Left lobe of liver (tissue), 2 donors: Measurements from ENCODE around the gene TGFA. TPM values are rescaled to one million over a fixed set of nuclear protein-coding genes. Genes with fewer than 3 reads are reported as not detected.
A peak's percentile ranks its signal among the peaks of the same experiment; 100 is the strongest.

Source experiments
- ATAC-seq: fragments of 200-7000 bp; cut with Tn5 transposase; one replicate; pipeline ENCODE4 v1.9.1; 2020; ENCODE audit warnings: mild to moderate bottlenecking, moderate library complexity
- DNase-seq: peaks from one replicate; pipeline ENCODE4 v3.0.0-alpha.2; 2020; ENCODE audit warnings: low spot score
- total RNA-seq: library from RNA; stranded (reverse); gene quantifications from one replicate; pipeline ENCODE4 v1.2.1, GENCODE V29; 2021
- donor health status: DM: no; HTN: no; CAD: no; lungs with moderate emphysema.
- donor health status: DM: no; HTN: yes; CAD: no.

TGFA gene
- total RNA-seq, 1 donor from 2014 or later, result 5.0 TPM

DNA sequence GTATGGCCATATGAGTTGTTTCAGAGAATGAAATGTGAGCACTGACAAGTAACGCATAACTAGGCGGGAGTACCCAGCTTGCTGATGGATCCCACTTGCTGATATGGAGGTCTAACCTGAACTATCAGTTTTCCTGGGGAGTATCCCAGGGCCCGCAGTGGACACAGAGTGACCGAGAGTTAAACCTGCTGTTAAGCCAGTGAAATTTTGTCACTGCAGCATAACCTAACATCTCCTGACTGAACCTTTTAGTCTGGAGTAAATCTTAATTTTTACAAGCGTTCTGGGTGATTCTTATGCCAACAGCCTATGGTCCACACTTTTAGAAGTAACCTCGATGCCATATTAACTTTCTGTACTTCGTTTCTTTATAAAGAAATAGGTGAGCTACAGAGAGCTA is 54.4 kb downstream of the TGFA start:
- DNase-seq, result no peak
- ATAC-seq, result no peak

DNA sequence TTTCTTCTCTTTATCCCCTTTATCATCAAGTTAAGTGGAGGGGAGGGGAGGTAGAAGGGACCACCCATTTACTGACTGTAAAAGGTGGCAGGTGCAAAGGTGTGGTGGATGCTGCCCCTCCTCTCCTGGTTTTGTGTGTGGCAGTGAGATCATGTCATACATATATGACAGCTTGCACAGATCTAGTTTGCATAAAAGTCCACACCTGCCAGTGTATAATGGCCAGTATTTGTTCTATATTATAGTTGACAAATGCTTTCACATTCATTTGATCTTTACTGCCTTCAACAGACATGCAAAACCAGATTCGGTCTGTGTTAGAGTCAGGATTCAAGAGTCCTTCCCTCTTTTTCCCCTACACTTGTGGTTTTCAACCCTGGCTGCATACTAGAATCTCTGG is 55.1 kb downstream of the TGFA start:
- DNase-seq (no peak), ATAC-seq (no peak)

DNA sequence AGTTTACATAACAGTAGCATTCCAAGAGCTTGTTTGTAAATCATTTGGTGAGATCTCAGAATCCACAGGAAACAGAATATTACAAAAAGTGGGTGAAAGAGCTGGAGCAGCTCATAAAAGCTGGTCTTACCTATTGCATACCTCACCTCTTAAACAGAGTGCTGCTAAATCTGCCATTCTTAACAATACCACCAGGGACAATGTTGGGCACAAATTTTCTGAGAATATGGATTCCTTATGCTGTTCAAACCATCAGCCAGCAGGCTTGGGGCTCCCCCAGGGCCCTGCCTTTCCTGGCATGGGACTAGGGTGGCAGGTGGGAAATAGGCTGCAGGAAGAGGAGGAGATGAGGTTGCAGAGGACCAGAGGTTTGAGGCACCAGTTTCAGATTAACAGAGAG is 55.6 kb downstream of the TGFA start:
- ATAC-seq (no peak), DNase-seq (no peak)

DNA sequence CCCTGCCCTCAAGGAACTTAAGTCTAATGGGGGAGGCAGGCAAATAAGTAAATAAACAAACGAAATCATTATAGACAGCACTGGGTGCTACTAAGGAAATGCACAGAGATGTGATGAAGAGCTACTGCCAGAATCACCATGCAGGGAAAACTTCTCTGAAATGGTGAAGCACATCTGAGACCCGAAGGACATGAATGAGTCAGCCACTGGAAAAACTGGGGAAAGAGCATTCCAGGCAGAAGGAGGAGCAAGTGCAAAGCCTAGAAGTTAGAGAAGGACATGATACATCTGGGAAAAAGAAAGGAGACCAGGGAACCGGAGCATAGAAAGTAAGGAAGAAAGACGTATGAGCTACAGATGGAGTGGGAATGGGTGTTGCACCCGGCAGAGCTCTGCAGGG is 56.8 kb downstream of the TGFA start:
- no peak for ATAC-seq
- no peak for DNase-seq

DNA sequence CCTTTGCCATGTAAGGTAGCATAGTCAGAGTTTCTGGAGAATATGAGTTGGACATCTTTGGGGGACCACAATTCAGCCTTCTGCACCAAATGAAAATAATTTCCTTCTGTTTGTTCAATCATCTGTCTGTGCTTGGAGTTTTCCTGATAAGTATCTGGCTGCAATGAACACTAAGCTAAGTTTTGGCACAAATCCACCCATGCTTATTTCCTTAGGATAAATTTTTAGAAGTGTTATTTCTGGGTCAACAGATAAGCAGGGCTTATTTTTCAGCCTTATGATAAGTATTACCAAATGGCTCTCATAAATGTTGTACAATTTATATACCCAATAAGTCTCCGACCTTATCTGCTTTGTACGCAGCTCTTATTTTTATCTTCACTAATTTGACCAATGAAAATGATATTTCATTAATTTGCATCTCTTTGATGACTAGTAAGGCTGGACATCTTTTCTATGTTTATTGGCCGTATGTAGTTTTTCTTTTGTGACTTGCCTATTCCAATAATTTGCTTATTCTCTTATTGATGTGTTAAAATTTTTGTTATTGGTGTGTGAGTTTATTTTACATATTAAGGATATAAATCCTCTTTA is 59.2 kb downstream of the TGFA start:
- DNase-seq, result no peak
- ATAC-seq, result no peak

DNA sequence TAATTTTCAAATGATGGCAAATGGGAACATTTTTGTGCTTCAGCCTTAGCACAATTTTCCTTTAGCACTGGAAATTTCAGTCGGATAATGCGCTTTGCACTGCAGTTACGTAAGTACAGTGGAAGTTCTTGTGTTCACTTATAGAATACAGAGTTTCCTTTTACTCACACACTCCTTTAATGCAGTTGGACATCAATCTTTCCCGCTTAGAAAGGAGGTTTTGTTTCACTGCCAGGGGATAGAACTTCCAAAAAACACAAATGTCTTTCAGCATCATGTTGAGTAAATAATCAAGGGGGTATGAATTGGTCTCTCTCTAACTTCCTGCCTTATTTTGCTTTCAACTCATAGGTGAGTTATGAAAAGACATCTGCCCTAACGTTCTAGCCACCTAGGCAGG is 63.2 kb downstream of the TGFA start:
- no peak for ATAC-seq
- no peak for DNase-seq

DNA sequence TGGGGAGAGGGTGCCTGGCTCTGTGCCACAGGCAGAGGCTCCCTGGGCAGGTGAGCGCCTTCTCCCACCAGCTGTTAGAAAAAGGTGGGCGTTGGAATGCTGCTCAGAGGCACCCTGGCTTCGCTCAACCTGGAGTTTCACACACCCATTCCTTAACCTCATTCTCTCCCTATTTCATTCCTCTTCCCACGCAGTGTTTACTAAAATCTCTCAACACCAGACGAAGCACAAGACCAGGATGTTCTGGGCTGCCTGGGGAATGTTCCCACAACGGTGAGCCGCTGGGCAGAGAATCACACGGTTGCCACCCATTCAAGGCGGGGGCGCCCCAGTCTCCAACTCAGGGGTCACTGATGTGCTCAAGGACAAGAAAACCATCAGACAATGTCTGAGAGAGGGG is 64.5 kb downstream of the TGFA start:
- no peak for ATAC-seq
- DNase-seq, result no peak

DNA sequence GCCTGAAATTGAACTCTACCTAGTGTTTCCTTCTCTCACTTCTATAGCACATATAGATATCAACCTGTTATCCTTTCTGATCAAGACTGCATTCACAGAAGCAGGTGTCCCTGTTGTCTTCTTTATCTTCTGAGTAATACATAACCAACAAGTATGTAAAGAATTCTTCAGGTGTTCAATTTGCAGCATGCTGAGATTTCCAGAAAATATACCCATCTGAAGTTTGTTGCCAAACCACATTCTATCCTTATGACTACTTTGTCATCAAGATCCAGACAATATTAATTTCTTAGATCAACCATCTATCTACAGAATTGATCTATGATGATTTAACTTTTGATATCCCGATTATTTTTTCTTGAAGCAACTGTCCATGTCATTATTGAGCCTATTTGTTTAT is 69.5 kb downstream of the TGFA start:
- ATAC-seq, result no peak
- DNase-seq, result no peak

DNA sequence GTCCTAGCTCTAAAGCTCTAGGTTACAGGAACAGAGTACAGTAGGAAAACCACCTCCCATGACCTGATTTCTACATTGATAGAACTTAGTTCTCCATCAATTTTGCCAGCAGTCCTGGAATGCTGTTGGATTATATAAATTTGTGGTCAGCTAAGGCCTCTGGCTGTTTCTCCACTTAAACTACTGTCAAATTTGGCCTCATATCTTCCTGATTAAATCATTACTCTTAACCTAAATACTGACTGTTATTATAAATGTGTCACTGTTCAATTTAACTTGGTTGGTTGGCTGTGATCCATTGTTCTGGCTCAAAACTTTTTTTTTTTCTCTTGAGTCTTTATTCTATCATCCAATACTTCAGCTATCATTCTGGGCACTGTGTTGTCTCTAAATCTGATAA is 71.2 kb downstream of the TGFA start:
- no peak for ATAC-seq
- no peak for DNase-seq

DNA sequence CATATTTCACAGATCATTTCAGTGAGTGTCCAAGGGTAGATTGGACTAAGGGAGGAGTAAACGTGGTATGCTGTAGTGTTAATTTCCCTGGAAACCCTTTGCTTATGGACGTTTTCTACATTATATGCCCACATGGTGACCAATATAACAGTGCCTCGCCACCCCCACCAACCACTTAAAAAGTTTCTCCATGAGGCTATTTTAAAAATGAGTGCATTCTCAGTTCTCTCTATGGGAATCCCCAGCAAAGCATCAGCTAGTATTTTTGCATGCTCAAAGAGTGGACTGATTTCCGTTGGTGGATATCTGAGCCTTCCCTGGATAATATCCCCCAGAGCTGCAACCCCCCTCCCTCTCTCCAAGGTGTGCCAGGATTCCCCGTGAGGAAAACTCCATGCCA is 73.2 kb downstream of the TGFA start:
- DNase-seq (no peak), ATAC-seq (no peak)

DNA sequence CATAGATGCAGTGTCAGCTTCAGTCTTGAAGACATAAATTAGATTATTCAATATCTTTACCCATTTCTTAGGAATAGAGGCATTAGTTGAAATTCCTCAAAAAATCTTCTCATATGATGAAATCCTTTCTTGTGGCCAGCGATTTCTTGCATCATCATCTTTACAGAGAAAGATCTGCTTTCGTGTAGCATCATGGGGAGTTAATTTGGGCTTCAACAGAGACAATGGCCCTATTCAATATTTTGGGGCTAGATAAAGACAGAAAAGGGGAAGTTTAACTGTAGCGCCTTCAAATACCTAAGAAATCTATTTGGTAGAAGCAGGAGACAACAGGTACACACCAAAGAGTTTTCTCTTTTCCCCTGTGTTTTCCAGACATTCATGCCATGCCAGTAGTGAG is 73.8 kb downstream of the TGFA start:
- ATAC-seq (no peak), DNase-seq (no peak)

DNA sequence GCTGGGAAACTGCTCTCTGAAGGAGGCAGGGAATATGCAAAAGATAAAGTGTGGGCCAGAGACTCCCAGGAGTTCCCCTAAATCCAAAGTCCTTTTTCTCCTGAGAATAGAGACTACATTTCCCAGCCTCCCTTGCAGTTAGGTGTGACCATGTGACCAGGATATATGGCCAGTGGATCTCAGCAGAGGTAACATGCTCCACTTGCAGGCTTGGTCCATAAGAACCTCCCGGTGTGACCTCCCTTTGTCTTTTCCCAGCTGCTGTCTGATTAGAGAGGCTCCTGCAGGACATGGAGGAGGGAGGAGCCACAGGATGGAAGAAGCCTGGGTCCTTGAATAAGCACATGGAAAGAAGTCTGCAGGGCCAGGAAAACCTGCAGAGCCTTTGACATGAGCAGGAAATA is 76.2 kb downstream of the TGFA start:
- ATAC-seq, result no peak
- no peak for DNase-seq

DNA sequence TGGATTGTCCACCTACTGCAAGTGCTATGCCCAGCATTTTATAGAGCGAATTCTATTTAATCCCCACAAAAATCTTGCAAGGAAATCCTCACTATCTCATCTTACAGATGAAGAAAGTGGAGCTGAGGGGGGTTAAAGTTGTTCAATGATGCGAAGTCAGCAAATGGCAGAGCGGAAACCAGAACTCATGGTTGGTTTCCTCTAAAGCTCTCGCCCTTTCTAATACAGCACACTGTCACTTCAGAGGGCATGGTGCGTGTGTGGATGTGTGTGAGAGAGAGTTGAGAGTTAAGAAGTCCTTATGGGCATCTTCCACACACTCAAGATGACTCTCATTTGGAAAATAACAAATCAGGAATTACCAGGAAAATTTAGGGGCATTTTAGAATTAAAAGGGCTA is 78.4 kb downstream of the TGFA start:
- DNase-seq (no peak), ATAC-seq (no peak)

DNA sequence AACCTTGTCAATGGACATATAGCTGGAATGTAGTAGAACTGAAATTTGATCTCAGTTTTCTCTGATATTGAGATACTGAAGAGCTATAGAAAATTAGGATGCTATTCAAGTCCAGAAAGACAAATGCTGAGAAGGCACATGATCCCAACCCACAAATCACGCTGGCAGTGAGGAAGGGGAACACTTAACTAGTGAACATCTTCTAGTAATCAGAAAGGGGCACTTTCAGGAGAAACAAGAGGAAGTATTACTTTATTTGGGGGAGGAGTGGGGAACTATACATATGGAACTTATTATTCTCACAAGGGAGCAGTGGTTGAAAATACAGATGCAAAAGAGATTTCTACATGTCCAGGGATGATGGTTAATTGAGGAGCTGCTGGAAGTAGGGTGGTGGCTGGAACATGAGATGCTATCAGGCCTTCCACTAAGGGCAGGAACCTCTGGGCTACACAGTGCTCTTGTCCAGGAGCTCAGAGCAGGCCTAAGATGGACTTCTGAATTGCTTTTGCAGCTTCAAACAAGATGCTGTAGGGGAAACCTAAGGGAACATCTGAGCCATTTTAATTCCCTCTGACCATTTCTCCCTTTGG is 79.3 kb downstream of the TGFA start:
- ATAC-seq, result no peak
- DNase-seq, result no peak

DNA sequence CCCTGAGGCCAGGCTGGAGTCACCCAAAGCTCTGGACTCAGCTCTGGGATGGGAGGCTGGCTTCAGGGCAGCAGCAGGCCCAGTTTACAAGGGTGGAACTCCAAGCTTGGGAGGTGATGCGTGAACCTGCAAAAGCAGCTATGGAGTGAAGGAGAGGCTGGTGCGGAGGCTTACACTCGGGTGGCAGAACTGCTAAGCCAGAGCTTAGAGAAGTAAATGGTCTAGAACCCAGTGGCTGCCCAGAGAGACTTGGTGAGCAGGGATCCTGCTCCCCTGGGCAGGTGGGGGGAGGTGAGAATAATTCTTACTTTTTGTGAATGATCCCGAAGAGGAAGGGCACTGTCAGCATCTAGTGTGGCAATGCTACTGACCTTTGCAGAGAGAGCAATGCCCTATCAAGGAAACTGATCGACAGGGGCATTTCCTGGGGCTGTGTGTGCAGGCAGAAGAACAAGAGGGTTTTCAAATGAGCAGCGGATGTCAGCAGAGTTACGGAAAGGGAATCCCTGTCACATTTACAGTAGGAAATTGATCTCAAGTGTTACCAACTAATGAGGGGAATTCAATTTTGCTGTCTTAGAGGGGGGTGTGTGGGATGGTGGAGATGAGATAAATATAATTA is 80.4 kb downstream of the TGFA start:
- no peak for DNase-seq
- ATAC-seq, result no peak

DNA sequence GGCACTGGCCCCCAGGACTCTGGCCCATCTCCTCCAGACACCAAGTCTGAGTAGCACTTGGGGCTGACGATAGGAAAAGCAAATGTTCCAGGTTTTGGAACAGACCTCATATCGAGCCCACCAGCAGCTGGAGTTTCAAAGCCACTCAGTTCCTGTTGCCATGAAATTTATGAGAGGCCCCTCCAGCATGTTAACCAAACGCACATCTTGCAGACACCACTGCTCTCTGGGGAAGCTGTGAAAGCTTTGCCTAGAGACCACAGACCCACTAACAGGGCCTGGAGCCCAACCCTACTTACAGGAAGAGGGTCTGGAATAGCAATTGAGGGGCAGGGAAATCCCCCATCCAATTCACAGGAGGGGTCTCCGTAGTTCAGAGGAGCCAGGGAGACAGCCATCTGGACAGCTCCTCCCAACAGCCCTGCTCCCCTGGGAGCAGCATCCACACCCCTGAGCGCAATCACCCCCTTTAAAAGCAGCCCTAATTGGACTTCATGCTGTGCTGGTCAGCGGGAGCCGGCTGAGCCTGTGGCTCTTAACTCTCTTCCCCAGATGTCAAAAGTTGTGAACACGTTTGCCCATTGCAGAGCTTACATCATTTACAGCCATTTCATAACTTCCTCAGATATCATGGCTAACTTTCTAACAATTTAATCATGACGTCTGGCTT is 81.3 kb downstream of the TGFA start:
- ATAC-seq (no peak), DNase-seq (no peak)

DNA sequence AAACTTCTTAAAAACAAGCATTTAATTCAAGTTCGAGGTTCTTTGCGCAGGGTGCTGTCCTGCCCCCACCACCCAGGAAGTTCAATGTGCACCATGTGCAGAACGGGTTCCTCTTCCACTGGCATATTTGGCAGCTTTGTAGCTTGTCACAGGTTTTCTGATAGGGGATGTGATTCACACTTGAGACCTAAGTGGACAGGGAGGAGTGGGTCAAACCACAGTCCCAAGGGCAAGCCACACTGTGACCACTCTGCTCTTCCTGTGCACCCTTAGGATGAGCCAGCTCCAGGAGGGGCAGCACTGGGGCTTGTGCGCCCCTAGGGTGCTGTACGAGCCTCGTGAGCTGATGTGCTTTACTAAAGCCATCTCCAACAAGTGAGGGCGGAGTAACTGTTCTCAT is 82.5 kb downstream of the TGFA start:
- ATAC-seq (peak; percentile 26), DNase-seq (no peak)

DNA sequence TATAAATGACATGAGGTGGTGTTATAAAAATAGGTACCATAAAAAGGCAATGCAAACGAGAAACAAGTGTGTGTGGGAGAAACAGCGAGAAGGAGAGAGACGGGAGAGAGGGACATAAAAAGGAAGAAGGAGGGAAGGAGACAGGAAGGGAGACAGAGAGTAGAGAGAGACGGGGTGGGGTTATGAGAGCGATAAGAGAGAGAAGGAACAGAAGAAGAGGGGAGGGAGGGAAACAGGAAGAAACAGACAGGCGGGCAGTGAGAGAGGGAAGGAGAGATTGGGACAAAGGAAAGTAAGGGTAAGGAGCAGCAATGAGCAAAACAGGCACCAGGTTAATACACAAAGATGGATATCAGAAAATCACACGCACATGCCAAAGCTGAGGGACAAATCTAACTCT is 83.7 kb downstream of the TGFA start:
- ATAC-seq, result no peak
- no peak for DNase-seq

DNA sequence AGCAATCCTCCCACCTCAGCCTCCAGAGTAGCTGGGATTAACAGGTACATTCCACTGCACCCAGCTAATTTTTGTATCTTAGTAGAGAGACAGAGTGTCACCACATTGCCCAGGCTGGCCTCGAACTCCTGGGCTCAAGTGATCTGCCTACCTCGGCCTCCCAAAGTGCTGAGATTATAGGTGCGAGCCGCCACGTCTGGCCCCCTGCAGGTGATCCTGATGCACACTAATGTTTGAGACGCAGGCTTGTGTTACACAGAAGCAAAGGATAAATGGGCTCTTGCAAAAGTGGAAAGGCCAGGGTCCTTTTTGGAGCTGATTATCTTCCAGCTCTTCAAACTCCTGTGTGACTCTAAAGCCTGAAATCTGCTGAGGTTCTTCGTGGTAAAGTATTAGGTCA is 84.2 kb downstream of the TGFA start:
- DNase-seq, result no peak
- ATAC-seq, result no peak

DNA sequence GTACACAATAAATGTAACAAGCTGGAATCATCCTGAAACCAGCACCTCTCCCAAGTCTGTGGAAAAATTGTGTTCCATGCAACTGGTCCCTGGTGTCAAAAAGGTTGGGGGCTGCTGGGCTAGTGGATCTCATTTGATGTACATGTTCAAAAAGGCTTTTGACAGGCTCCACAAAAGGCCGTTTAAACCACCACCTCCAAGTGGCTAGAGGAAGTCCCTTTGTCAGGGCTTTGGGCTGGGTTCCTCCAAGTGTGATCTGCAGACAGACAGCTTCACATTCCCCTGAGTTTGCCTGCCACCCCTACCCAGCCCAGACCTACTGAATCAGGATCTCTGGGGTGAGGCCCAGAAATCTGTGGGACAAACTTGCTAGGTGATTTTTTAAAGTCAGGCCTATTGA is 84.7 kb downstream of the TGFA start:
- DNase-seq (no peak), ATAC-seq (no peak)

DNA sequence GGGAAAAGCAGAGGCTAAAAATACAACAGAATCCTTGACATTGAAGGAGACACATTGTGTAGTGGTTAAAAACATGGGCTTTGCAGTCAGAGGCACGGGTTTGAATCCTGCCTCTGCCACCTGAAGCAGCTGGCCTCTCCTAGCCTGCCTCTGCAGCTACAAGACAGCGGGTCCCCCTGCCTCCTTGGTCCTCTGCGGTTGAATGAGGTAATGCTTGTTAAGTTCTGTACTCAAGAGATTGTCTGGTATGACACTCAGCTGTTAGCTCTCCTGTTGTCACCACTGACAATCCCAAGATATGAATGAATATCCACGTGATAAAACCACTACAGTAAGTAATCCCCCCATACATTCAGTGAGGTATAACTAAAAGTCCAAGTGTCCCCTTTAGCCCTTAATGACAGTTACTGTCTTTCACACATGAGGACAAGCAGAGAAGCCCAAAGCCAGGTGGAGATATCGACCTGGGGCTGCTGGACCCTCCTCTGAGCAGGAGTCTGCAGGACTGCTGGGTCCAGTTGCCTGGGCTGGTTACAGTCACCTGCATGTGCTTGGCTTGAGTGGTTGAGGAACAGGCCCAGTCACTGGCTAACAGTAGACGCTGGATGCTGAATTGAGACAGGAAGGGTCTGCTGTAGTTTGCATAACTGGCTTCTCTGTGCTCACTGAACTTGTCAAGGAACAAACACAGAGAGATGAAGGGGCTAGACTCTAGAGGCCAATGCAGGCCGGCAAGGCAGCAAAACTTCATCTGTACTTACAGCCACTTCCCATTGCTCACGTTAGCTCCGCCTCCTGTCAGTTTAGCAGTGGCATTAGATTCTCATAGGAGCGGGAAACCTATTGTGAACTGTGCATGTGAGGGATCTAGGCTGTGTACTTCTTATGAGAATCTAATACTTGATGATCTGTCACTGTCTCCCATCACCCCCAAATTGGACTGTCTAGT is 85.5 kb downstream of the TGFA start:
- ATAC-seq, result no peak
- no peak for DNase-seq
